SHP77 treated with DMSO at 0.1 percent for 48 hours (cell line): ENCODE results near the gene ANXA6.

ENCODE experiments used
- DNase-seq: peaks from one replicate; lab custom pipeline; 2025; lab: John Stamatoyannopoulos, UW

The ANXA6 gene

DNA sequence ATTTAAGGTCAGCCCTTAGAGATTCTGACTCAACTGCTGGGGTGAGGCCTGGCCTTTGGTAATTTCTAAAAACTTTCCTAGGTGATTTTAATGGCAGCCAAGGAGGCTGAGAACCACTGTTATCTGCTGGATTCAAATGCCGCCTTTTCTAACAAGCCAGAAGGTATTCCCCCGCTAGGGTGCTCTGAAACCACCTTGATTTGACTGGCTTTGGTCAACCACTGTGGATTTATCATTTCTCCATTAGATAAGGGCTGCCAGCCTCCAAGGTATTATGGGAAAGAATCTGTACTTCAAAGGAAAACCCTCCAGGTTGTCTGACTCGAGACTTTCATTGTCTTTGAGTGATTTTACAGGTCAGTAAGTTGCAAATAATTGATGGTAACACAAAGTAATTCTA is 4.3 kb downstream of the ANXA6 start:
- DNase-seq, result no peak

DNA sequence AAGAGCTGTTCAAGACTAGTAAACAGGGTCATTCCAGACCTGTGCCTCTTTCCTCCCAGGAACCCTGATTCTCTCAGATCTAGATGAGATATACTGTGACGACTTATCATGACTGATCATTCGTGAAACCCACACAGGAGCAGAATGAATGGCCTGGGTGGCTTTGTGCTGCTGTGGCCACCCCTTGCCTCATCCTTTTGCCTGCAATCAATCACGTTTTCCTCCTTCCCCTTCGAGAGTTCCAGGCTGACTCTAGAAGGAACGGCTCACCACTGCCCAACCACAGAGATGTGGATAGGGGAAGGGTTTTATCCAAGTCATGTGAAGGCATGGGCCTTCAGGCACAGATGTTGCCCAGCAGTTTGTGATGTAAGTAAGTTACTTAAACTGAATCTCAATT is 5.8 kb downstream of the ANXA6 start:
- DNase-seq, result no peak

DNA sequence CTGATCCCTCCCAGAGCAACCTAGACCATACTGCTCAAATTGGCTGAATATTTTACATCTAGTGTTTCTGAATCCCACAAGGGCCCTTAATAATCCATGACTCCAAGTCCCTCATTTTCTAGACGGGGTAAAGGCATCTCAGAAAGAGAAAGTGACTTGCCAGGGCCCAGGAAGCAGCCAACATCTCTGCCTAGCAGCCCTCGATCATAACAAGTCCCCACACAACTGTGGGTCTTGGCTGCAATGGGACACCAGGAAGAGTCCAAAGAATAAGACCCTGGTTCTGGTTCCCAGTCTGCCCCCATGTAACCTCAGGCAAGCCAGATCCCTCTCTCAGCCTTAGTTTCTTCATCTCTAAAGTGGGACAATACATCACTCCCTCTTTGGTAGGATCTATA is 6.3 kb downstream of the ANXA6 start:
- DNase-seq, result no peak

DNA sequence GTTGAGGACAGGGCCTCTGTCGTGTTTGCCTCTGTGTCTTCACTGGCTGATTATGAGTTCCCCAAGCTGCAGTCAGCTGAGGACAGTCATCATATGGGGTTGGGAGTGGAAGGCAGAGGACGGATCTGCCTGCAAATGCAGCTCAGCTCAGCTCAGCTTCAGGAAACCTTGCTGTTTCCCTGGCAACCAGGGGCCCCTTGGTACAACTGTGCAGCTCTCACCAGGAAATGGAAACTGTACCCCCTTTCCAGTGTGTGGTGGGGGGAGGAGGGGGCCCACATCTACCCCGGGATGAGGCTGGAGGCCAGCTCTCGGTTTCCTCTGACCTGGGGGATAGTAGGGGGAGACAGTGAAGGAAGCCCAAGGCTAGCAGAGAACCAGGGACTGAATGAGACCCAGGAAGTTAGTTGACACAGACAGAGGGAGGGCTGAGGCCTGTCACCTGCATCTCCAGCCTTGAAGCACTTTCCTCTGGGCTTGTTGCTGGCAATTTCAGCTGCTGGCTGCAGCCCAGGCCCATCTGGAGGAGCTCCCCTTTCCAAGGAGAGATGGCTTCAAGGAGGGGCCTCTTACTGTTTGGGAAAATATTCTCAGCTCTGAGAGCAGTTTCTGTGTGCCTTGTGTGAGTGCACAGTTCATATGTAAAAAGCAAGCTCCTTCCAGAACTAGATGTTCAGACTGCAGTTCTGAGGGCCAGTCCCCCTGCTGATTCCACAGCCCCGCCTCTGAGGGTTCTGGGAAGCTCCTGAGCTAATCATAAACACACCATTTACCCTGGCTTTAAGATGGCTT is 6.9 kb downstream of the ANXA6 start:
- DNase-seq, result no peak

DNA sequence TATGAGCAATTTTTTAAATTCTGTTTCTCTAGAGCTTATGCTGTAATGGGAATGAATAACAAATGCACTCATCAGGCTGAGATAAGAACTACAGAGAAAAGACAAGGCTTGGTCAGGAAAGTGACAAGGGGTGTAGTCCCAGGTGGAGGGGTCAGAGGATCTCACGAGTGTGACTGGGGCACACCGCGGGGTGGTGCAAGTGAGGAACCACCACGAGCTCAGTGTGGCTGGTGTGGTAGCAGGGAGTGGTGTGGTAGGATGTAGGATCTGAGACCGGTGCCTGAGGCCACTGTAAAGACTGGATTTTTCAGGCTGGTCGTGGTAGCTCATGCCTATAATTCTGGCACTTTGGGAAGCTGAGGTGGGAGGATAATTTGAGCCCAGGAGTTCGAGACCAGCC is 9.0 kb downstream of the ANXA6 start:
- no peak for DNase-seq

DNA sequence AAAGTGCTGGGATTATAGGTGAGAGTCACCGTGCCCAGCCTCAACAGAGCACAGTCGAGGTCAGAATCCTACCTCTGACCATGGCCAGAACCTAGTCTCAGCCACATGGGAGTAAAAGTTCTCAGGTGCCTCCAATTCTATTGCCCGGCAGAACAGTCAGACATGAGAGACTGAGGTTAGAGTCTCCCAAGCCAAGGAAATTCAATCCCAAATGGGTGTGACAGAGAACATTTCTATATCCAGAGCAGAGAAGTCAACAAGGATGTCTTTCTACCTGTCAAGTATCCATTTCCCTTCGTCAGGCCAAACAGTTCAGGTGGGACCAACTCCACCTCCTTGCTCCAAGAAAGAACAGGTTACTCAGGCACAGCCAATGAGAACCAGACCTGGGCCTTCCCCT is 10.5 kb downstream of the ANXA6 start:
- no peak for DNase-seq

DNA sequence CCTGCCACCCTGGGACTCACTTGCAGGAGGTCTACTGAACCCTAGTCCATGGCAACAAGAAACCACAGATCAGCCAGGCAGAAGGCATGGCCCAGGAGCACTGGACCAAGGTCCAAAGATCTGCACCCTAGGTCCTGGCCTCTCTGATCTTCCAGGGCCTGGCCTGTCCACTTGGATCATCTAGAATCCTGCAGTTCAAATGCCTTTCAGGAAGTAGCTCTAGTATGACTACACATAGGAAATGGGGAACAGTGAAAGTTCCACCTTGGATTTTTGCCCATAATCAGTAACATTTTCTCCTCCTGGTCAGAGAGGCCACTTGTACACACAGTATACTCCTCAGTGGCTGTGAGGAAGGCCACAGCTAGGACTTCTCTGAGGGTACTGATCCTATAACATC is 11.5 kb downstream of the ANXA6 start:
- DNase-seq, result no peak

DNA sequence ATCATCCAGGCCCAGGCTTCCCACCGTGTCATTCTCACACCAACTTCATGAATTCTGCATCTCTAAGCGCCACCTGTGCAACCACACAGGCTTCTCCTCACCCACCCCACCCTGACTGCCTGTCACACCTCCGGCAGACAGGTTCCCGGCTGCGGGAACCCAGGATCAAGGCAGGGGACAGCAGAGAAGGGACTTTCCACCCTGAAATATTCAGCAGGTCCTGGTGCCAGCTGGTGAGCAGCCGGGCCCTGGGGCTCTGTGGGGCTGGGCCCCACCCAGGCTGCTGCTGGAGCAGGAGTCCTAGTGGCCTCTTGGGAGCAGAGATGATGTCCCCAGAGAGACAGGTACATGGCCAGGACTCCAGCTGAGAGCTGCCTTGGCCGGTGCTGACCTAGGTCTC is 12.7 kb downstream of the ANXA6 start:
- DNase-seq, result no peak

DNA sequence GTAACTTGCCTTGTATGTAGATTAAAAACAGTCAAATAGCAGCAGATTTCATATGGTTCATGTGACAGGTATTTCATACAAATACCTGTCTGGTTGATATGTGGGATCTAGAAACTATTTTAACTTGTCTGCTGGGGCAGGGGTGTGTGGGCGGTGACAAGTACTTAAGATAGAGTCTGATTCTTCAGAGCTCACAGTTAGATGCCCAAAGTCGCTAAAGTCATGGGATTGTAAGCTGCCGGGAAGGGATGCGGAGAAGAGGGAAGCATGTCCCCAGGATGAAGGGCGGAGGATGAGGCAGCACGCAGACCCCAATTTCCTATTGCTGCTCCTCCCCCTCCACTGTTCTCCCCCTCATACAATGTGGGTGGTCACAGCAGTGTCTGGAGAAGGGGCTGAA is 13.3 kb downstream of the ANXA6 start:
- no peak for DNase-seq

DNA sequence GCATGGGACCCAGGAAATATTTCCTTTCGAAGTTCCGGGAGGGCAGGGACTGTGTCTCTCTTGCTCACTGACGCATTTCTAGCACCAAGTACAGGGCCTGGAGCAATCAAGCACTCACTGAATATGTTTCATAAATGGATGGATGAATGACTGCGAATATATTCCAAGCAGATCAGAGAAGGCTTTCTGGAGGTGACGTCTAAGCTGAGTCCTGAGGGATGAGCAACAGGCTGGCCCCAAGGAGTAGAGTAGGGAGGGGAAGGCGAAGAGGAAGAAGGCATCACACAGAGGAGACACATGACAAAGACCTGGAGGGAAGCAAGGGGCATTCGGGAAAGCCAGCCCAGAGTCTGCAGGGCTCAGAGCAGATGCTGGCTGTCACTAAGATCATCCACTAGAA is 13.9 kb downstream of the ANXA6 start:
- DNase-seq, result no peak

DNA sequence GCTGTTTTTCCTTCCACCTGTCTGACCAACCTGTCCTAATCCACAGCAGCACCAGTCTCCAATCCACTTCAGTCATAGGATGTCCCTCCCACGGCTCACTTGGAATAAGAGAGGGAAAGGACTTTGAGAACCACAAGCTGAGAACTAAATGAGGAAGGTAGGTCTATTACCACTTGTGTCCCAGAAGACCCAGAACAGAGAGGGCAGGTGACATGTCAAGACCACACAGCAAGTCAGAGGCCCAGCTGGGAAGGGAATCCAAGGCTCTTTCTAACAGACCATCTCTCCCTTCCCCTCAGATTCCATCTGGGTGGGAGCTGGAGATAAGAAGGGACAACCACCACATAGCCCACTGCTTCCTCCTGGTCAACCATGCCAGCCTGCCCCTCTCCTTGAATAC is 14.6 kb downstream of the ANXA6 start:
- DNase-seq, result no peak

DNA sequence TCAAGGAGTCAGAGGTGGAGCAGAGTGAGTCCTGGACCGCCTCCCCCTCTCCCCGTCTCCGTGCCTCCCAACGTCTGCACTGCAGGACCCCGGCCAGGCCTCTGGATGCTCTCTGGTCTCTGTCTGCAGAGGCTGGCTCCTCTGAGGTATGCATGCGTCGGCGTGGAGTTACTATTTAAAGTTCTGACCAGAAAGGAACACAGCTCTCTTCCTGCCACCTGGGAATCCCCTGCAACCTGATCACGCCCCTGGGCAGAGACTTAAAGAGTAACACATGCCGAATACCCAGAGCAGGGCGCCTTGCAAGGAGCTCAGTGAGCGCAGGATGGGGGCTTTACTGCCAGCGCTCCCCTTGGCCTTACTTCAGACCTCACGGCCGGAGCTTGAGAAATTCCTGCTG is 16.0 kb downstream of the ANXA6 start:
- DNase-seq, result no peak

DNA sequence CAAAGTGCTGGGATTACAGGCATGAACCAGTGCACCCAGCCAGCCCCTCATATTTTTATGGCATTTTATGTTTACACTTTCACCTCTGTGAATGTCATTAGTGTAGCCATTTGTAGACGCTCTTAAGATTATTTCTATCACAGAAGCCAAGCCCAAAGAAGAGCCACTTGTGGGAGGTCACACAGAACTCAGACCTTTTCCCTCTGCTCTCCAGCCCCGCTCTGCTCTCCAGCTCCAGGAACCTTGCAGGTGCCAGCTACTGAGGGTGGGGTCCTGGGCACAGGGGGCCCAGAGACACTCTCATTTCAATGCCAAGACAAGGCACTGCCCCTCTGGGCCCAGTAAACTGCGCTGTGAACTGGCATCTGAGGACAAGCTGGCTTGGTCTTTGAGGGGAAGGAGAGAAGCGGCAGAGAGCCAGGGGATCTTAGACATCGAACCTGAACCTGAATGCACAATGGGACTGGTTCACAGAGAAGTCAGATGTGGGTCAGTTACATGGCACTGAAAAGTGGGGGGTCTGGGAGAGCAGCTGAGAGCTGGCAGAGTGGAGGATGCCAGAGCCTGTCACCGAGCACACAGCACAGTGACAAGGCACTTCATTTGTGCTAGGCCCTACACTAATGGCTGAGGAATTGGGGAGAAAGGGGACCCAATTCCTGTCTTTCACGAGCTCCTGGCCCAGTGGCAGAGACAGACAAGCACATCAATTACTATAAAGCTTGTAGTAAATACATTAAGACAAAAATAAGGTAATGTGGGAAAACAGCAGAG is 16.7 kb downstream of the ANXA6 start:
- no peak for DNase-seq

DNA sequence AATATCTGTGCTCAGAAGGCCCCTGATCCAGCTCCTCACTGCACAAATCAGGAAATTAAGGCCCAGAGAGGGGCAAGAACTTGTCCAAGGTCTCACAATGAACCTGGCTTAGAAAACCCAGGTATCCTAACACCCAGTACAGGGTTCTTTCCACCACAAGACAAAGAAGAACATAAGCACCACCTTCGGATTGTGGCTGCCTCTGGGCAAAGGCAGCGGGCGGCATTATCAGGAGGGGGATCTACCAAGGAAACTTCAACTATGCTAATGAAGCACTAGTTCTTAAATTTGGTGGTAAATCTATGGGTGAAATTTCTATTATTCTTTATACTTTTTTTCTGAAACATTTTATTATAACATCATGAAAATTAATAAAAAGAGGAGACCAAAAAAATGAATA is 17.9 kb downstream of the ANXA6 start:
- DNase-seq, result no peak

DNA sequence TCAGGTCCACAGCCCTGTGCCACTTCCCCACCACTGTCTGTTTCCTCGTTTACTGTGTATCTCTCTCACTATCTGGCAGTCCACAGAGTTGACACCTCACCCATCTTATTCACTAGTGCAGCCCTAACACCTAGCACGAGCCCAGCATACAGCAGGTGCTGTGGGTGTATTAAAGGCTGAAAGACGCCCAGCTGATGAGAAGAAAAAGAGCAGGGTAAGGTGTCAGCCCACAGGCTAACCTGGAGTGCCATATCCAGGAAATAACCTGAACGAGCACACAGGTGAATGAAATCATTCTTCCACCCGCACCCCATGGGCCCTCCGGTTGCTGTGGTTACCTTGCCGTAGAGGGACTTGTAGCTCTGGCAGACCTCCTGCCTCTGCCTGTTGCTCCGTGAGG is 18.6 kb downstream of the ANXA6 start:
- DNase-seq, result no peak

DNA sequence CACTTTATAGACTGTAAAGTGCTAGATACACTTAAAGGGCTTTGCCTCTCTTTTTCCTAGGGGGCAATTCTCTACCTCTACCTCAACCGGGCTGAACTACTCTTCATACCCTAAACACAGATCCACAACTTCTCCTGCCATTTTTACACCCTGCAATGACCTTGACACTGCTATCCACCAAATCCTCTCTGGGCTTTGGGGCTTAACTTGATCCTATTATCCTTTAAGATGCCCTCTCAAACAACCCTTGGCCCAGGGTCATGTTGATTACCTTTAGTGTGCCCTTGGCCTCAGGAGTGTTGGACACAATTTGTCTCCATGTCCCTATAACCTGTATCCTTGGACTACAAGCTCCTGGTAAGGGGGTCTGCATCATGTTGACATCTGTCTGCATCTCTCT is 19.5 kb downstream of the ANXA6 start:
- DNase-seq, result no peak

DNA sequence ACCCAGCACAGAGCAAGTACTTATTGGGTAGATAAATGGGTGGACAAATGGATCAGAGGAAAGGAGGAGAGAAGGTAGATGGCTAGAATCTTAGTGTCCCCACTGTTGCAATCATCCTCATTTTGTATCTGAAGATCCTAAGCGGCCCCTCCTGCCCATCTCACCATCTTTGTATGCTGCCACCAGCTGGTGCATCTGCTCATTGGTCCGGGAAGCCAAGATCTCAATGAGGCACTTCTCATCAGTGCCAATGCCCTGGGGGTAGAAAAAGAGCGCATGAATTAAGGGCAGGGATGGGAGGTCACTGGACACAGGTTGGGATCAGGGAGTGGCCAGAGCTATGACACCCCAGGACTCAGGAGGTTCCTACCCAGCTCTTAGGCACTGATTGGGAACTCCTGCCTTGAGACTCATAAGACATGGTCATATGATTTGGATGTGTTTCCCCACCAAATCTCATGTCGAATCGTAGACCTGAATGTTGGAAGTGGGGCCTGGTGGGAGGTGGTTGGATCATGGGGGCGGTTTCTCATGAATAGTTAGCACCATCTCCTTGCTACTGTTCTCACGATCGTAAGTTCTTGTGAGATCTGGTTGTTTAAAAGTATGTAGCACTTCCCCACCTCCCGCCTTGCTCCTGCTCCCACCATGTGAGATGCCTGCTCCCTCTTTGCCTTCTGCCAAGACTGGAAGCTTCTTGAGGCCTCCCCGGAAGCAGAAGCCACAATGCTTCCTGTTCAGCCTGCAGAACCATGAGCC is 20.3 kb downstream of the ANXA6 start:
- DNase-seq, result no peak

DNA sequence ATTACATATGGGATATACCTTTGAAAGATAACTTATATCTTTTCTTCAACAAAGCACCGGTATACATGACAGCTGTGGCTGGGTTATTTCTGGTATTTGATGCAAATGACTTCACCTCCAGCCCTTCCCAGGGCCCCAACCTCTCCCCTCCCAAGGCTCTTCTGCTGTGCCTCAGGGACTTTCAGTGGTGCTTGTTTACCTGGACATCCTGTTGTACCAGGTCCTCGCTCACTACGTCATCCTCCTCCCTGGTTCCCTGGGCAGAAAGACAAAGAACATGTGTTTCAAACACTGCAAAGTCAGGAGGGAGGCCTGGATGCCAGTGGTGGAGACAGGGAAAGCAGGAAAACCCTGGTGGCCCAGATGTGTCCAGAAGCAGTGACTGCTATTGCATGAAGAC is 23.4 kb downstream of the ANXA6 start:
- DNase-seq, result no peak

DNA sequence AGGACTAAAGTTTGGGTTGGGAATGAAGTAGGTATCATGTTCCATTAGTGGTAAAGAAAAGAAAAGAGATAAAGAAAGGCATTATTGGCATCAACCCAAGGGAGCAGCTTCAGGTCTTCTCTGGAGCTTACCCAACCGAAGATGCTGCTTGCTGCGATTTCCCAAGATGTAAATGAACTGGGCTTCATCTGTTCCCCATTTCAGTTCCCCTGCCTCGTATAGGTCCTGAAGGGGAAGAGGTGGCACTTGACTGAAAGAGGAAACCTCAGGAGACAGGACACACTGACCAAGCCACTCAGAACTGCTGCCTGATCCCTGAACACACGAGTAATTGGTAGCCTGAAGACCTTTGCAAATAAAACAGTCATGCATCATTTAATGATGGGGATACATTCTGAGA is 24.6 kb downstream of the ANXA6 start:
- no peak for DNase-seq

DNA sequence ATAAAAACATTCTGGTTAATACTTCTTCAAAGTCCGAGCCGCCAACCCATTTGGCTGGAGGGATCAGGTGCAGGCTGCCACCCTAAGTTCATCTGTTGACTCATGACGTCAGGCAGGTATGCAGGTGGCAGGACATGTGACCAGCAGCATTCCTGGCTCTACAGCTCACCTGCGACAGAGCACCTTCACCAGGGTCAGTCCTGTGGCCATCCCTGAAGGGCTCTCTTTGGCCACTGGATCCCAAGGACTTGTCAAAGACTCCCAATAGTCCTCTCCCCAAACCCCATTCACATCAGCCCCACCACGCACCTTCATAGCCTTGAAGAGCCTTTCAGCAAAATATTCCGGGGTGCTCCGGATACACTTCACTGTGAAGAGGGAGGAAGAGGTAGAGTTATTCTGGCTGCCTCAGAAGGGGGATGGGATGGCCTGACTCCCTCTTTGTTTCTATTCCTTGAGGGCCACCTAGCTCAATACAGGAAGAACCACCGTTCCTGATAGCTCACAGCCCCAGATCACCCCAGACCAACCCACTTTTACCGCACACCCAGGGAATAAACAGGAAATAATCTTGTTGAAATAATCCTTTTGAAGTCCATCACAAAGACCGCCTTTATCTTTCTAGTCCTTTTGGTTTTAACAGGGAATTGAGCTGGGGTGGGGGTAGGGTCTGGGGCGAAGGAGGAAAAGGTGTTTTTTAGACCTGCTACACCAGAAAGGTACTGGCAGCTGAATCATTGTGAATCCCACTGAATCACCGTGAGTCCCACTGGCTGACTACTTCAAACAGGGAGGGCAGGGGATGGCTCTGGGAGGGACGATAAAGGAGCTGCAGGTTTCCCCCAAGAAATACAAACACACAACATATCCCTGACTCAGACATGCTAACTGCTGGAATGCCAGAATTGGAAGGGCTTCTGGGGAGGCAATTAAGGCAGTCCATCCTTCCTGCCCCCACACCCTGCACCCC is 26.4 kb downstream of the ANXA6 start:
- DNase-seq, result no peak

DNA sequence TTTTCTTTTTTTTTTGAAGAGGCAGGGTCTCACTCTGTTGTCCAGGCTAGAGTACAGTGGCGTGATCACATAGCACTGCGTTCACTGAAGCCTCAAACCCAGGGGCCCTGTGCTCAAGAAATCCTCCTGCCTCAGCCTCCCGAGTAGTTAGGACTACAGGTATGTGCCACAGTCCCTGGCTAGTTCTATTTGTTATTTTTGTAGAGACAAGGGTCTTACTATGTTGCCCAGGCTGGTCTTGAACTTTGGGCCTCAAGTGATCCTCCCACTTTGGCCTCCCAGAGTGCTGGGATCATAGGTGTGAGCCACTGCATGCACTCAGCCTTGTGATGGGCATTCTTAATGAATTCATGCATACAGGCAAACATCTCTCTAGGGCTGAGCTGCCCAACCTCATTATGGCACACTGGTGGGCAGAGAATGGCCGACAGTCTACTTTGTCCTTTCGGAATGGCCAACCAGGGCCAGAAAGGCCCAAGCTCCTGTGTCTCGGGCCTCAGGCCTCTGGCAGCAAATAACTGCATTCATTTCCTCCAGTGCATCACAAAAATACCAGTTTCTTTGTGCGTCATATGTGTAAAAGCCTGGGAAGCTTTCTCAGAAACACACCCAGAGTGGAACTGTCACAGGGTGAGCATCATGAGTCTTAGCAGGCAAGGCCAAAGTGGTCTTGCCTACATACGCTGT is 27.2 kb downstream of the ANXA6 start:
- no peak for DNase-seq
